ENCODE results near the gene PRKCE.
"Not testable (repeated sequence)": the region's sequence is repeated elsewhere in the genome, so short reads cannot be mapped to it uniquely, and the experiment has no call there.

Gene PRKCE

DNA sequence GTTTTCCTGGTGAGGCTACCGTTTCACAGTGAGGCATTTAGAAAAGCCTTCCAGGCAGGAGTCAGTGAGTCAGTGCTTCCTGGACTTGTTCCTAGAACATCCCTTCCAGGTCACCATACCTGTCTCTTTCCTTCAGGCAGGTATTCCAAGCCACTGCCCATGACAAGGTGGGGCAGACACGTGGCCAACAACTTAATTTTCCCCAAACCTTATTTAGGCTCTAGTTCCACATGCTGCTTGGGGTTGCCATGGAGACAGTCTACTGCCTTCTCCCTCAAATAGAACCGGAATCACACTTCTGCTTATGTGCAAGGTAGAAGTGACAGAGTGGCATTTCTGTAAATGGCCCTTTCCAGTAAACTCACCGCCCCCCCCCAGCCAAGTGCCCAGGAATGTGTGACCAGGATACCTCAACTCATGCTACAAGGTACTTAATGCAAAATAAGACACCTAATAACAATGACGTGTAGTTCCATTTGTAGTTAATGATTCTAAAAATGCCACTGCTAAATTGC lies 258.3 kb downstream of the PRKCE start:
- DNase-seq (ENCODE audit: low spot score), result peak; percentile 47

- DNase-seq (ENCODE audit: low spot score), result no peak
These were observed 259.1 kb downstream of the PRKCE start for GRCh38 chr2:45910473-45911060.

DNA sequence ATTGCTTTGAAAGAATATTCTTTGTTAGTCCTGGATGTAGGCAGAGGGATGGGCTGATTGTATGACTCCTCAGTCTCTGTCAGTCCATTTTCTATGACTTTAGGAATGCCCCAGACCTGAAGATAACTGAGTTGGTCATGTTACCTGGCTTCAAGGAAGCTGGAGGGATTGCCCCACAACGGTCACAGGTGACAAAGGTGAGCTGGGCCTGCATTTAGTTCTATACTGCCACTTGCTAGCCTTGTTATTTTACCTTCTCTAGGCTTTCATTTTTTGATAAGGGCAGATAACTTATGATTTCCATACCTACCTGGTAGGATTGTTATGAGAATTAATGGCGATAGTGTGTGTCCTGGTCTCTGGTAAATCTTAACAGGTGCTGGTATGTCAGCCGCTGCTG lies 260.1 kb downstream of the PRKCE start:
- no peak for DNase-seq (ENCODE audit: low spot score)

GRCh38 chr2:45912109-45912508 lies 260.6 kb downstream of the PRKCE start:
- DNase-seq (ENCODE audit: low spot score), result no peak

- no peak for DNase-seq (ENCODE audit: low spot score)
These were observed 262.1 kb downstream of the PRKCE start for GRCh38 chr2:45913539-45913938.

DNA sequence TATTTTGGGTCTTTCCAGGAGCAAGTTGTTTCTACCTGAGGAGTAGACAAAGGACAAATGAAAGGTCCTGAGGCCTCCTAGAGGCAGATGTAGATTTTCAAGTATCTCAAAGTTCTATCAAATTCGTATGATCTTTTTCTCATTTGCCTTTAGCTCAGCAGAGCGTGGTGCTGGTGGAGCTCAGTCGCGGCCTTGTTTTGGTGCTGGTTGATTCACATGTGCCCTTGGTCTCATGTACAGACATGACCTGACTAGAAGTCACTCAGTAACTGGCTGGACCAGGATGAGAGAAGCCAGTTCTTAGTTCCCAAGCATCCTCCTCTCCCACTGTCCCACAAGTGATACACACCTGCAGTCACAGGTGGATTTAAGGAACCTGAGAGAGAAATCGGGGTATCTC lies 264.0 kb downstream of the PRKCE start:
- DNase-seq (ENCODE audit: low spot score), result no peak

- not testable (repeated sequence) for DNase-seq (ENCODE audit: low spot score)
These were observed 266.2 kb downstream of the PRKCE start for GRCh38 chr2:45917561-45918176.

GRCh38 chr2:45918463-45919159 lies 267.1 kb downstream of the PRKCE start:
- no peak for DNase-seq (ENCODE audit: low spot score)

DNA sequence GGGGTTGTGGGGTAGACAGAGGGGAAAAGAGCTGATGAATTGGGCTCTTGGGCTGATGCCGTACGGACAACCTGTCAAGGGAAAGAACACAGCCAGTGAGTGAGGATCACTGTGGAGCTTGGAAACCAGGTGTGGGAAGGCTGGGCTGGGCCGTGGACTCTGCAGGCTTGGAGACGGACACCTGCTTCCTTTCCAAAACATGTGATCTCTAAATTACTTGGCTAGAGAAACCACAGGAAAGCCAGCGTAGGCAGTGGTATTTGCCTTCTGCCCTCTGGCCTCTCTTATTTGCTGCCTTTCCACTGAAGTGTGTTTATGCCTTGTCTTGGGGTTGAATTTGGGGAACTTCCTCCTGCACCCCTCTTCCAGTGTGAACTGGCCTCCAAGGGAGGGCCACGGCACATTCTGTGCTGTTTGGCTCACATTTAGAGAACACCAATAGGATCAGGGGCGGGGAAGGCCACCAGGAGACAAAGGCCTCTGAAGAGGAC lies 267.7 kb downstream of the PRKCE start:
- no peak for DNase-seq (ENCODE audit: low spot score)

DNA sequence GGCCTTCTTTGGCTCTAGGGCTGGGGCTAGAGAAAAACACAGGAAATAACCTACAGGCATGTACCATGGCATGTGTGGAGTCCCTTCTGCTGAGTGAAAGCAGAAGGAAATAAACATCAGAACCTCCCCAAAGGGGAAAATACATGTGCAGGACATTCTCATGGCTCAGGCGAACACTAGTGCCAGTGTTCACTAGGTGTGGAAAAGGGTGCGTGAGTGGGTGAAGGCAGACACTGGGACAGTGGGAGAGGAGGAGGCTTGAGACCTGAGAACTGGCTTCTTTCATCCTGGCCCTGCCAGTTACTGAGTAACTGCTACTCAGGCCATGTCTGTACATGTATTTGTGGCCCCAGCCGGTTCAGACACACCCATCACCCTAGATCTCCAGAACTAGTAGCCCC lies 268.2 kb downstream of the PRKCE start:
- no peak for DNase-seq (ENCODE audit: low spot score)

DNA sequence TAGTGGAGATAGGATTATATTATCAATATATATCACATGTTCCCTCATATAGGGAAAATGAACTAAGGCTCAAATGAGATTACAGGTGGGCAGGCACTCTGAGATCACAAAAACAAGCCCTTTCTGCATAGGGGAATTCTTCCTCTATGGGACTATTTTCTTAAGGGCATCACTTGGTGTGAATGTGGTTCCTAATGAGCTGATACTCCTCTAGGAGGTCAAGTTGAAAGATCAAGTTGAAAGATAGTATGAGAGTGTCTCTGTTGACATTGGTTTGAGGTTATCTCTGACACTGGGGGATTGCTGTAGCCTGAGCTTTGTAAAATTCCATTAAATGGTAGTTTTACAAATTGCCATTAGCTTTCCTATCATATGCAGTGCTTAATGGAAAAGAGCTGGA lies 270.4 kb downstream of the PRKCE start:
- no peak for DNase-seq (ENCODE audit: low spot score)

DNA sequence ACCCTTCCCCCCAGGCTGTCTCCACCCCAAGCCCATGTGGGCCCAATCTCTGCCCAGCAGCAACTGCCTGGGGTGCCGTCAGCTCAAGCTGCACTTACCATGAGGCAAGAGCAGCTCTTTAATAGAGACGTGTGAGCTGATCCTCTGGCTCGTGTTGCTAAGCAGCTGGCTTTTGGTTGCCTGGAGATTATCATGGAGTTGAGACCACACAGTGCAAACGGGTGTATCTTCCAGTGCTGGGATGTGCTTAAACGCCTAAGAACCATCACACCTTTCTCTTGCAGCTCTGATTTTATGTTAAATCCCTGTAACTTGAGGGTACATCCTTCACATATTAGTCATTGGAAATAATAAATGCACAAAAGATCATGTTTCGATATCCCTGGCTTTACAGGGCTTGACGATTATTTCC lies 271.1 kb downstream of the PRKCE start:
- no peak for DNase-seq (ENCODE audit: low spot score)

DNA sequence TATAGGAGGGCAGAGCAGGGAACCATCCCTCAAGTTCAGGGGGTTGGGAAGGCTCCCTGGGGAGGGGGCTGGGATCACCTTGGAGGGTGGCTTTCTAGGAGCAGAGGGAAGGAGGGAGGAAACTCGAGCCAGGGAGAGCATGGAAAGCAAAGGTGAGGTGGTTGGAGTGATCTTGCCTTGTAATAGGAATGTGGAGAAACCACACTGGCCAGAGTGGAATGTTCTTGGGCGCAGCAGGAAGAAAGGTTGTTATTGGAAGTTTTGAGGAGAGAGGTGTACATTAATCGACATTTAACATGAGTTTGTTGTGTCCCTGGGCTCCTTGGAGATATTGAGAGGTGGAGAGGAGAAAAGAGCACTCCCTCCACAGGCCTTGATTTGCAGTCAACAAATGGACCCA lies 272.2 kb downstream of the PRKCE start:
- DNase-seq (ENCODE audit: low spot score), result no peak

- no peak for DNase-seq (ENCODE audit: low spot score)
These were observed 273.6 kb downstream of the PRKCE start for GRCh38 chr2:45925026-45925425.

DNA sequence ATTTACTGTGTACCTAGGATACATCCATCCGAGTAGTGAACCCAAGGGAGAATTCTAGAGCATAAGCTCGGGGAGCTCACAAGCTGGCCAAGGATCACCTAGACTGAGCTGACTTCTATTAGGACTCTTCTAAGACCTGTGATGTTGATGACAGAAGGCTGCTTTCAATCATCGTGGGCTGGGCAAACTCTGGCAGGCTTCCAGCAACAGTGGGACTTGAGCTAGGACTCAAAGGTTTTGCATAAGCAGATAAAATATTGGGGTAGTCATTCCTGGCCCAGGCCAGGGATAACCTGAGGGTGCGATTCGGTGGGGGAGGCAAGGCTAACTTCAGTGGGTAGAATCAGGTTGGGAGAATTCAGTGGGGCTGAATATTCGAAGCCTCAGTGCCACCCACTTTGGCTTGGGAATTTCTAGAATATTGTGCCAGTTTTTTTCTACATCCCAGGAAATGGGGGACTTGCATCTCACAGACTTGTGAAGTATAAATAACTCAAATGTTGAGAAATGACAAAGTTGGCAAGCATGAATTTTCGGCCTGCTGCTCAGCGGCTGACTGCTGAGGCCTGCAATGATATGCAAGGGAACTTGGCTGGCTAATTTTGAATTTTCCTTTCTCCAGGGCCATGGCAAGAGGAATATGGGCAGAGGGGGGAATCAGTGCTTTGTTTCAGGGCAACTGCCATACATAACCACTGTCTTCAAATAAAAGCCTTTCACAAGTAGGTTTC lies 274.3 kb downstream of the PRKCE start:
- DNase-seq (ENCODE audit: low spot score), result no peak

DNA sequence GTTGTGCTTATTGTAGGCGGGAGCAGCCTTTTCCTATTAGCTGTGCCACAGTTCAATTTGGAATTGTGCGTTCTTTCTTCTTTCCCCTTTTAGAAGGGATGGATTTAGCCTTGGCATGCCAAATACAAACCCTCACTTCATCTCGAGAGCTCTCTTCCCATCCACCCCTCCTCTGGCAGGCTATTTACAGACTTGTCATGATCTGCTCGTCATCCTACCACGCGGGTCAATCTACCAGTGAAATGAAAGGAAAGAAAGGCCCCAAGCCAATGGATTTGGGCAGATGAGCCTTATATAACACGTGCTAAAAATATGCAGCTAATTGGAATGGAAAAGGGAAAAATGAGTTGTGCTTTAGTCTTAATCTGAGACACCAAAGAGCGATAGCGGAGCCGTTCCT lies 277.5 kb downstream of the PRKCE start:
- DNase-seq (ENCODE audit: low spot score), result no peak

DNA sequence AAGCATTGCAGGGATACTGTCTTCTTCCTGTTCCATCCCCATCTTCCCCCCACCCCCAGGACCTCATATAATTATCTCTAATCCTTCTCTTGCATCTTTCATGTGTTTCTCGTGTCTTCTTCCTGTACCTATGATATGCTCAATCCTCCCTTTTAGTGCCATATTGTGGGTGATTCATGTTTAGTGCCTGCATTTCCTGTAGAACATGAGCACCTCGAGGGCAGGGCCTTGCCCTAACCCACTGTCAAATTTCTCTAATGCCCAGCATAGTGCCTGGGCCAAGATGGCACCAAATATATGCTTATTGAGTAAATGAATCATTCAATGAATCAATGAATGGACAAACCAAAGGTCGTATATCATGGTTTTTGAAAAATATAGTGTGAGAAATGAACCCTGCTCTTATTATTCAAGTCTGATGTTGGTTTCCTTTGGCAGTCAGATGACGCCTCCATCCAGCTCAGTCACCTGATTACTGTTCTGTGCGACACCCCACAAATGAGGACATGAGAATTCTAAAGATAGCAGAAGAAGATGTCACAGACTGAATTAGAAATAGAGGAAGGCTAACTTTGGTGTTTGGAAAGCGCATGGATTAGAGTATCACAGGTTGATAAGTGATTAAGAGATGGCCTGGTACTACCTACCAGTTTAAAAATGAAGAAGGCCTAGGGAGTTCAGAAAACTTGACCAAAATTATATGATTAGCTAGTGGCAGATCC lies 278.4 kb downstream of the PRKCE start:
- DNase-seq (ENCODE audit: low spot score), result no peak

DNA sequence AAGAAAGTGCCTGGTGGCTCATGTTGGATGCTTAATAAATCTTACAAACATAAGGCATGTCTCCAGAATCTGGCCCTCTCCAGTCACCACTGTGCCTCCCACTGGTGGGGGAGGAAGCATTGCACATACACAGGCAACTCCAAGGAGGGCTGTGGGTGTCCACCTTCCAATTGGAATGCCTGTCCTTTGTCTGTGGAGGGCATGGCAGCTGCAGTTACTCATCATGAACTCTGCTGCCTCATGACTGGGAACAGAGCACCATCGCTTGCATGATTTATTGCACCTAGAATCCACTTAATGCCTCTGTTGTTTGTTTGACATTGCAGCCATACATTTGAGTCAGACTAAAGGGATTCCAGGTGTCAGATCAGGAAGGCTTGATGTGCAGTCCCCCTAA lies 278.9 kb downstream of the PRKCE start:
- no peak for DNase-seq (ENCODE audit: low spot score)

GRCh38 chr2:45932278-45932975 lies 281.0 kb downstream of the PRKCE start:
- no peak for DNase-seq (ENCODE audit: low spot score)

- peak; percentile 84 for DNase-seq (ENCODE audit: low spot score)
These were observed 284.5 kb downstream of the PRKCE start for GRCh38 chr2:45935791-45936622.

Data from iPS-NIHi11 (cell line).